Pons (tissue), 1 donor: Measurements from ENCODE around the gene CLHC1.
"Not testable (repeated sequence)": the region's sequence is repeated elsewhere in the genome, so short reads cannot be mapped to it uniquely, and the experiment has no call there.

ENCODE experiments used
- DNase-seq: peaks from one replicate; pipeline ENCODE4 v3.0.0-alpha.2; 2016; ENCODE audit warnings: low spot score

The CLHC1 gene

DNA sequence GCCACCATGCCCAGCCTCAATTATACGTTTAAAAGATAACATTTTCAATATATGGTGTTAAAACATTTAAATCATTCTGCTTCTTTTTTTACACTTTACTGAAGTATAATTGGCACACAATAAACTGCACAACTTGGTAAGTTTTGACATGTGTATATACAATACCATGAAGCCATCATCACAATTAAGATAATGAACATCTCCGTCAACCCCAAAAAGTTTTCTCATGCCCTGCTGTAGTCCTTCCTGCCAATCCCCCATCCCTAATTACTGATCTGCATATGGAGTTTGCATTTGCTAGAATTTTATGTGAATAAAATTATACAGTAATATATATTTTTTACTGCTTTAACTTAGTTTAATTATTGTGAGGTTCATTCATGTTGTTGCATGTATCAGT, 96.6 kb downstream of the CLHC1 start:
- no peak for DNase-seq

DNA sequence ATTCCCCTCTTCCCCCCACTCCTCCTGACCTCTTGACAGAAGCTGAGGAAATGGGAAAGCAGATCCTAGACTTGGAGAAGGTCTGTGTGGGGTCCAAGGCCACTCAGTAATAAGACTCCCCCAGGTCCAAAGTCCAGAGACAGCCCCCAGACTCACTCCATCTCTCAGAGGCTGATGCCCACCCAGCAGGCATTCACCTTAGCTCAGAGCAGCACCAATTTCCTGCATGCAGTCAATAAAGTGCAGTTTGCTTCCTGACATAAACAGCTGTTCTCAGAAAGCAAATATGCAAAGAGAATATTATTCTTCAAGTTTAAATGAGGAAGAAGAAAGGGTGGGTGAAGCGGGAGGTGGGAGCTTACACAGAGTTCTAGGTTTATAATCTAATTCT, 97.8 kb downstream of the CLHC1 start:
- DNase-seq: no peak

DNA sequence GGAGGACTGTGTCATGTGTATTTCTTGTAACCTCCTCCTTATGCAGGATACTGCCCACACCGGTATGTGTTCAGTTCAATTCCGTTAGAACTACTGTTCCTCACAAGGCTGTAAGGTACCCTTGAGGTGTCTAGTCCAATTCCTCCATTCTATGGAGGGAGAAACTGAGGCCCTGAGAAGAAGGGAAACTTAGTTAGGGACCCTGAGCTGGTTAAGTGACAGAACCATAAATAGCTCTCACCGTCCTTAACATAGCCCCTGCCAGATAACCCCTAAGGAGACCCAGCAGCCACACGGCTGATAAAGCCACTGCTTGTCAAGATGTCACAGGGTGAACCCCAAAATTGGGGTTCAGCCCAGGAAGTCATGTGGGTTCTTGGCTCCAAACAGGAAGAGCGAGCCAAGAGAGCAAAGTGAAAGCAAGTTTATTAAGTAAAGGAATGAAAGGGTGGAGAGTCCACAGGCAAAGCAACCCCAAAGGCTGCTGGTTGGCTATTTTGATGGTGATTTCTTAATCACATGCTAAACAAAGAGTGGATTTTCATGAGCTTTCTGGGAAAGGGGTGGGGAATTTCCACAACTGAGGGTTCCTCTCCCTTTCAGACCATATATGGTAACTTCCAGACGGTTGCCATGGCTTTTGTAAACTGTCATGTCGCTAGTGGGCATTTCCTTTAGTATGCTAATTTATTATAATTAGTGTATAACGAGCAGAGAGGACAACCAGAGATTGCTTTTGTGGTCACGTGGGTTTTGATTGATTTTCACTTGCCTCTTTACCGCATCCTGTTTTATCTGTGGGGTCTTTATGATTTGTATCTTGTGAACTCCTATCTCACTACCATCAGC, 98.4 kb downstream of the CLHC1 start:
- peak; percentile 99 for DNase-seq

GRCh38 chr2:55130849-55131248, 101.2 kb downstream of the CLHC1 start:
- DNase-seq: no peak

DNA sequence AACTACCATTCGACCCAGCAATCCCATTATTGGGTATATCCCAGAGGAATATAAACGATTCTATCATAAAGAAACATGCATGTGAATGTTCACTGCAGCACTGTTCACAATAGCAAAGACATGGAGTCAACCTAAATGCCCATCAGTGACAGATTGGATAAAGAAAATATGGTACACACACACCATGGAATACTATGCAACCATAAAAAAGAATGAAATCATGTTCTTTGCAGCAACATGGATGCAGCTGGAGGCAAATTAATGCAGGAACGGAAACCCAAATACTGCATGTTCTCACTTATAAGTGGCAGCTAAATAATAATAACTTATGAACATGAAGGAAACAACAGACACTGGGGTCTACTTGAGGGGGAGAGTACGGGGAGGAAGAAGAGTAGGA, 105.5 kb downstream of the CLHC1 start:
- not testable (repeated sequence) for DNase-seq
